ENCODE data around the gene LHX6. TPM values are rescaled to one million over a fixed set of nuclear protein-coding genes. Genes with fewer than 3 reads are reported as not detected.

Gene LHX6
- total and polyA plus RNA-seq, 2 of the 8 experiments (the other 6 are each of a cell fraction or from before 2014, with no cell fraction given): 0.92 to 1.2 TPM

GRCh38 chr9:122192914-122193525, 35.7 kb downstream of the LHX6 start:
- Histone ChIP-seq H4K20me1 (replicated peaks in 1 of 2; ENCODE audit: control insufficient read depth in 1 of 2, insufficient read depth in 2 of 2, low read length in 2 of 2) (no peaks in the 10 kb centered on the region), H2AFZ (ENCODE audit: low read length) (no peak overlapping the region), H3K79me1 (ENCODE audit: low read depth, low read length) (no peaks in the 10 kb centered on the region), H3K4ac (replicated peaks; ENCODE audit: insufficient read length, low read depth, low read length) (no peak overlapping the region), H2BK20ac (ENCODE audit: low read length) (no peak overlapping the region), H3K27me3 (replicated peaks in 1 of 4; ENCODE audit: control insufficient read depth in 3 of 4, extremely low read depth in 1 of 4, insufficient read depth in 3 of 4, low read length in 3 of 4) (no peaks in the 10 kb centered on the region; a peak in 1 of 7 replicates), H3K9ac (replicated peaks in 1 of 4; ENCODE audit: extremely low read depth in 1 of 4, low read depth in 3 of 4, low read length in 3 of 4) (no peak overlapping the region), H3K56ac (replicated peaks; ENCODE audit: insufficient read length, low read depth, low read length) (no peak overlapping the region), H2BK15ac (ENCODE audit: low read length) (no peak overlapping the region), H2AK5ac (ENCODE audit: low read depth, low read length) (no peak overlapping the region), H3K9me3 (ENCODE audit: insufficient read depth in 2 of 2, low read depth in 1 of 2, low read length in 1 of 2) (no peaks in the 10 kb centered on the region), H3K4me3 (ENCODE audit: extremely low read depth in 1 of 4, insufficient read depth in 2 of 4, low read depth in 3 of 4, low read length in 4 of 4) (no peak overlapping the region), H4K5ac (ENCODE audit: insufficient read length, low read depth, low read length) (no peak overlapping the region), H4K91ac (replicated peaks; ENCODE audit: insufficient read length, low read length) (no peak overlapping the region), H3K23me2 (ENCODE audit: low read depth, low read length) (no peaks in the 10 kb centered on the region), H3K79me2 (ENCODE audit: control insufficient read depth in 1 of 2, insufficient read depth in 2 of 2, low read length in 2 of 2) (no peaks in the 10 kb centered on the region), H3K4me1 (replicated peaks in 1 of 4; ENCODE audit: control insufficient read depth in 3 of 4, insufficient read depth in 4 of 4, low read length in 3 of 4) (peaks cover 0 to 6% (median 2%) of the 10 kb centered on the region in 4 experiments; a peak in 4 of 7 replicates), H2BK5ac (ENCODE audit: low read depth, low read length) (no peak overlapping the region), H4K8ac (ENCODE audit: extremely low read depth, insufficient read depth, low read length) (no peak overlapping the region), H3K14ac (ENCODE audit: insufficient read length) (no peak overlapping the region), H3K4me2 (ENCODE audit: insufficient read depth in 1 of 2, low read depth in 2 of 2, low read length in 2 of 2) (no peak overlapping the region), H3K36me3 (ENCODE audit: control insufficient read depth in 2 of 4, insufficient read depth in 4 of 4, low read length in 3 of 4) (no peaks in the 10 kb centered on the region), H3K27ac (ENCODE audit: low read depth, low read length) (no peak overlapping the region), H3K18ac (ENCODE audit: extremely low read depth, low read length) (no peak overlapping the region), H2BK12ac (ENCODE audit: low read depth, low read length) (no peak overlapping the region), H2BK120ac (replicated peaks; ENCODE audit: low read depth, low read length) (no peak overlapping the region), H3K23ac (ENCODE audit: insufficient read length) (no peak overlapping the region)
- 89% methylated on average over 16 of the region's 16 CpGs; no CpG with 5 or more reads in 1 of the 2 experiments for WGBS, 2 experiments (ENCODE audit: extremely low coverage in 1 of 2, insufficient coverage in 1 of 2, insufficient read length in 1 of 2, insufficient replicate concordance in 2 of 2, low coverage in 1 of 2, low lambda C conversion rate in 2 of 2, missing lambda C conversion rate in 1 of 2)
- TF ChIP-seq RAD21 (IDR thresholded peaks at IDR 0.05 in 1 of 2, conservative IDR thresholded peaks at IDR 0.05 in 1 of 2; ENCODE audit: low read depth in 2 of 2, low read length in 2 of 2) (no peak), HDAC6 (IDR thresholded peaks at IDR 0.05; ENCODE audit: low read depth, low read length) (no peak), USF2 (IDR thresholded peaks at IDR 0.05; ENCODE audit: low read length) (no peak), CTBP2 (IDR thresholded peaks at IDR 0.05; ENCODE audit: borderline replicate concordance, insufficient read depth, insufficient read length, low read length) (no peak), POLR2A (IDR thresholded peaks at IDR 0.05; ENCODE audit: control extremely low read depth in 1 of 2, low read depth in 2 of 2, low read length in 2 of 2) (no peak), POLR2AphosphoS5 (IDR thresholded peaks at IDR 0.05; ENCODE audit: low read depth, low read length) (no peak), RNF2 (IDR thresholded peaks at IDR 0.05; ENCODE audit: borderline replicate concordance, low read depth, low read length, missing control alignments, poor library complexity, severe bottlenecking) (no peak), GTF2F1 (IDR thresholded peaks at IDR 0.05; ENCODE audit: borderline replicate concordance, low read depth, low read length) (no peak), NRF1 (IDR thresholded peaks at IDR 0.05; ENCODE audit: low read depth, low read length) (no peak), GABPA (IDR thresholded peaks at IDR 0.05; ENCODE audit: borderline replicate concordance, insufficient read depth, low read length) (no peak), KDM5A (IDR thresholded peaks at IDR 0.05; ENCODE audit: low read length) (no peak)
- POLR2A ChIA-PET (ENCODE audit: partially characterized antibody): interaction anchor here (0.7 to 1.1 kb wide), 3 partner anchors 11 to 641 kb away, joined by 3 to 4 read pairs (median 4); no protein-coding TSS in a partner anchor
- CTCF ChIA-PET (ENCODE audit: partially characterized antibody): interaction anchor here (1.0 to 2.9 kb wide), 12 partner anchors 10 to 152 kb away, joined by 3 to 13 read pairs (median 6); partner anchors contain the start of genes MORN5 and NDUFA8
- DNase-seq (ENCODE audit: low read depth in 1 of 2, low spot score in 2 of 2) (no peak), FAIRE-seq (no peak)
